Mammary epithelial cell (primary cell): Measurements from ENCODE around the gene SMIM38.

Experiments
- CTCF ChIP-seq, 2 donors: IDR thresholded peaks in 1 of 2; conservative IDR thresholded peaks in 1 of 2; 2 replicates each; pipeline ENCODE4 v1.5.1; 2011 to 2012; ENCODE audit warnings: inconsistent platforms in 2 of 2, low read length in 2 of 2, mild to moderate bottlenecking in 2 of 2, control low read depth in 1 of 2, low read depth in 1 of 2; ENCODE audit not compliant: insufficient read depth in 1 of 2; ENCODE audit errors: extremely low read depth in 1 of 2
- EZH2 ChIP-seq: IDR thresholded peaks from 2 replicates; pipeline ENCODE4 v1.6.1; 2012; ENCODE audit warnings: low read length, inconsistent platforms, borderline replicate concordance

- TF ChIP-seq EZH2 = no peak
- TF ChIP-seq CTCF (conservative IDR thresholded peaks at IDR 0.05 in 1 of 2, IDR thresholded peaks at IDR 0.05 in 1 of 2; ENCODE audit: extremely low read depth in 1 of 2, insufficient read depth in 1 of 2, low read depth in 1 of 2, low read length in 2 of 2) = no peak
These were observed 47.6 kb downstream of the SMIM38 start for GRCh38 chr11:69203381-69203780.
